BJ (cell line): Measurements from ENCODE around the gene KDSR. TPM values are rescaled to one million over a fixed set of nuclear protein-coding genes. Genes with fewer than 3 reads are reported as not detected.

Experiments
- CTCF ChIA-PET: fragments of 350-600 bp; formaldehyde crosslinking; extraction: SDS; loops from one replicate; lab custom pipeline; 2021; ENCODE audit warnings: antibody characterized with exemption, inconsistent platforms; lab: Yijun Ruan, JAX
- POLR2A ChIA-PET: fragments of 300-600 bp; sonication (Branson Sonifier 250); formaldehyde crosslinking; extraction: SDS; loops from one replicate; lab custom pipeline; 2021; ENCODE audit warnings: antibody characterized with exemption; lab: Charles Lee
- DNase-seq: peaks from one replicate; pipeline ENCODE4 v3.0.0-alpha.2; 2011; ENCODE audit warnings: low read depth
- H3K27me3 ChIP-seq: 2 replicates; pipeline ENCODE4 v1.6.0; 2011; ENCODE audit warnings: low read length; ENCODE audit not compliant: control insufficient read depth, insufficient read depth
- H3K36me3 ChIP-seq: 2 replicates; pipeline ENCODE4 v1.5.1; 2011; ENCODE audit warnings: low read length; ENCODE audit not compliant: control insufficient read depth, insufficient read depth
- H3K4me3 ChIP-seq: 2 replicates; pipeline ENCODE4 v1.5.1; 2011; ENCODE audit warnings: low read depth, mild to moderate bottlenecking, control low read depth, low read length
- CTCF ChIP-seq: IDR thresholded peaks from 2 replicates; pipeline ENCODE4 v1.5.1; 2011; ENCODE audit warnings: low read depth, mild to moderate bottlenecking, control low read depth, inconsistent platforms, low read length, moderate library complexity; ENCODE audit not compliant: insufficient read depth
- polyA plus RNA-seq: library from polyadenylated mRNA; depleted of rRNA; stranded (reverse); fragments of >200 nt; gene quantifications from 2 replicates; pipeline ENCODE4 v1.2.3, GENCODE V29; 2011; rRNA removed

KDSR gene
- polyA plus RNA-seq, 1 experiment: 29.1 TPM

- TF ChIP-seq CTCF: no peak
- H3K36me3 ChIP-seq: no peaks in the 10 kb centered on the region
- POLR2A ChIA-PET: no interaction called here
- no peak for DNase-seq
- no peaks in the 10 kb centered on the region; the same call in 1 of the 2 replicates for H3K27me3 ChIP-seq
- CTCF ChIA-PET: no interaction called here
- H3K4me3 ChIP-seq: no peak overlapping the region
Observed at GRCh38 chr18:63284173-63284799, 82.7 kb downstream of the KDSR start.

DNA sequence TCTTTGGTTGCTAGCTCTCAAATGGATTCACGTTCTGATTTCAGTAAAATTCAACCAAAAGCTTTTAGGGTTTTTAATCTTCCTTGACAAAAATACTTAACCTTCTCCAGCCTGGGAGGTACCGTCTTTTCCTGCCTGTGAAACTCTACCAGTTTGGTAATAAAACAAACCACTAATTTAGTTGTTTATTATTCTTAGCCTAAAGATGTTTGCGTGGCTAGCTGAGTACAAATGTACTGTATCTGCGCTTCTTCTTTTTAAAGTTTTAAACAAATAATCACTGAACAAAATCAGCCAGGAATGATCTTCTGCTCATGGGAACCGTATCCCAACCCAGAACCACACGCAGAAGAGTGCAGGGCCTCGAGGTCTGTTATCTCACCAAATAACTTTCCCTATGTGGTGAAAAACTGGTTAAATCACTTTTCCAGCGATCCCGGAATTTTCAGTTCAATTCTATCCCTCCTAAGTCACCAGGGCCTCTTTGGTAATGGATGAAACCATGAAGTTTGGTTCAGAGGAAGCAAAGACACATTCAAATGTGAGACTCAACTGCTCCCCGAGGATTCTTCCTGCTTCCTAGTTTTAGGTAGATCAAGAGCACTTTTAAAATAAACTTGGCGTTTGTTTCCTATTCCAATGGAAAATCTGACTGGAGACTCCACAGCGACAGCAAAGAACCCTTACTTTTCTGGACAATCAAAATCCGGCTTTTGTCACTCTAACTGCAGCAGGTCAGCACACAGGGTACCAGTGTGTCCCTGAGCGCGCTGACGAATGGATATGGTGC is 83.5 kb downstream of the KDSR start:
- no peak for DNase-seq
- Histone ChIP-seq H3K27me3 (no peaks in the 10 kb centered on the region; the same call in 1 of the 2 replicates), H3K36me3 (no peaks in the 10 kb centered on the region), H3K4me3 (no peak overlapping the region)
- POLR2A ChIA-PET: no interaction called here
- CTCF ChIA-PET: interaction anchor here (1.1 kb wide), 1 partner anchor 12 kb away, joined by 3 read pairs; no protein-coding TSS in a partner anchor
- TF ChIP-seq CTCF: no peak

DNA sequence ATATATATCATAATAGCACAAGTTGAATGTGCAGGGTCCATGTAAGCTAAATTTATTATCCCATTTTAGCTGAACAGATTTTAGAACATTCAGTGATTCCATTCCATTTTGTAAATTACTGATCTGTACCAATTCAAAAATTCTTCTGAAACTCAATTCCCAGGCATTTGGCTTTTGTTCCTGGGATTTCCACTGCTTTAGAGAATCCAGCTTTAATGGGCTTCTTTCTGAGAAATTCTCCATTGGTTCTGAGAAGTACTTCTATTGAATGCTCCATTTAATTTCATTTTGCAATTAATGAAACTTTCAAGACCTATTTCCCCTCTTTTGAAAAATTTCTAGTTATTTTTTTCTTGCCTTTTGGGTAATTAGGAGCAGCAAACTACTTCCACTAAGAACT is 84.2 kb downstream of the KDSR start:
- no peak for TF ChIP-seq CTCF
- Histone ChIP-seq H3K36me3 (no peaks in the 10 kb centered on the region), H3K27me3 (no peaks in the 10 kb centered on the region; the same call in 1 of the 2 replicates), H3K4me3 (no peak overlapping the region)
- CTCF ChIA-PET: interaction anchor here (1.1 kb wide), 1 partner anchor 11 kb away, joined by 3 read pairs; no protein-coding TSS in a partner anchor
- POLR2A ChIA-PET: no interaction called here
- DNase-seq: no peak

Other genes starting within 250 kb of the KDSR start
- gene BCL2, start 47.4 kb downstream of the KDSR start, polyA plus RNA-seq: 0.15 and 0.16 TPM in 2 replicates
- gene VPS4B, start 55.3 kb upstream of the KDSR start, polyA plus RNA-seq: 17.0 and 25.1 TPM in 2 replicates
- not detected in 2 replicates for gene SERPINB5, start 109.8 kb upstream of the KDSR start, polyA plus RNA-seq
- gene SERPINB12, start 175.2 kb upstream of the KDSR start, polyA plus RNA-seq: not detected in 2 replicates
- gene SERPINB13, start 220.1 kb upstream of the KDSR start, polyA plus RNA-seq: not detected in 2 replicates